Lung (tissue), 12 donors: ENCODE data around the gene NRP2. TPM values are rescaled to one million over a fixed set of nuclear protein-coding genes. Genes with fewer than 3 reads are reported as not detected.
A peak's percentile ranks its signal among the peaks of the same experiment; 100 is the strongest.

Source experiments
- ATAC-seq: fragments of 200-7000 bp; cut with Tn5 transposase; one replicate; pipeline ENCODE4 v1.9.1; 2020; ENCODE audit warnings: moderate number of reproducible peaks; ENCODE audit not compliant: insufficient read depth, low FRiP score
- DNase-seq, 3 donors: peaks; one replicate each; pipeline ENCODE4 v3.0.0-alpha.2; 2013 to 2017
- H3K27ac ChIP-seq, 2 donors: one replicate each; pipeline ENCODE4 v1.5.1; 2013; ENCODE audit warnings: mild to moderate bottlenecking in 2 of 2, moderate library complexity in 2 of 2, control low read depth in 1 of 2, inconsistent platforms in 1 of 2, low read depth in 1 of 2, low read length in 1 of 2
- H3K27me3 ChIP-seq, 3 donors: one replicate each; pipeline ENCODE4 v1.5.1; 2013; ENCODE audit warnings: low read length in 2 of 3; ENCODE audit not compliant: control insufficient read depth in 3 of 3, insufficient read depth in 3 of 3
- H3K36me3 ChIP-seq, 4 donors: one replicate each; pipeline ENCODE4 v1.5.1; 2013; ENCODE audit warnings: low read length in 4 of 4, mild to moderate bottlenecking in 1 of 4, moderate library complexity in 1 of 4; ENCODE audit not compliant: control insufficient read depth in 4 of 4, insufficient read depth in 4 of 4
- H3K4me1 ChIP-seq, 5 donors: one replicate each; pipeline ENCODE4 v1.5.1; 2013; ENCODE audit warnings: low read length in 5 of 5, mild to moderate bottlenecking in 2 of 5, moderate library complexity in 1 of 5; ENCODE audit not compliant: control insufficient read depth in 5 of 5, insufficient read depth in 5 of 5
- H3K4me3 ChIP-seq: one replicate; pipeline ENCODE4 v1.5.1; 2013; ENCODE audit warnings: mild to moderate bottlenecking, control low read depth, moderate library complexity
- H3K9ac ChIP-seq, 2 donors: one replicate each; pipeline ENCODE4 v1.5.1; 2013; ENCODE audit warnings: low read length in 2 of 2, control low read depth in 1 of 2; ENCODE audit not compliant: insufficient read depth in 1 of 2
- H3K9me3 ChIP-seq, 4 donors: one replicate each; pipeline ENCODE4 v1.5.1; 2013; ENCODE audit warnings: low read length in 3 of 4, mild to moderate bottlenecking in 1 of 4, moderate library complexity in 1 of 4; ENCODE audit not compliant: control insufficient read depth in 4 of 4, insufficient read depth in 3 of 4
- CTCF ChIP-seq: IDR thresholded peaks from 2 replicates; pipeline ENCODE4 v1.5.1; 2012; ENCODE audit warnings: mild to moderate bottlenecking; ENCODE audit errors: control extremely low read depth, extremely low read depth
- WGBS, 2 donors: extraction: QIAGEN DNeasy Blood & Tissue Kit; methylation state at CpG; one replicate each; pipeline ENCODE4 v1.1.7; 2013; 5-methylcytosine and 5-hydroxymethylcytosine counted together
- polyA plus RNA-seq, 2 donors: library from polyadenylated mRNA; stranded (reverse); fragments of 200-250 nt; gene quantifications; one replicate each; pipeline ENCODE4 v1.2.1, GENCODE V29; 2013
- total RNA-seq, 2 donors: library from RNA; depleted of rRNA in 1 of 2; stranded (reverse); fragments of >200 nt in 1 of 2; gene quantifications; one replicate each; pipeline ENCODE4 v1.2.1, GENCODE V29; 2014 to 2021
- donor health status: control.
- donor health status: control.
- donor health status: Bipolar disorder and iron deficiency.
- donor health status: healthy.
- donor health status: DM: yes; HTN: yes; CAD: no.

Gene NRP2
- total and polyA plus RNA-seq, 4 donors, result 20.4 to 125 (median 63.2) TPM

GRCh38 chr2:205781244-205781931 lies 99.1 kb downstream of the NRP2 start:
- Histone ChIP-seq H3K36me3 (peaks cover 0 to 3% (median under 1%) of the 10 kb centered on the region in 4 donors), H3K9ac (peak overlapping the region in 1 of 2 donors; percentile 28), H3K27me3 (no peaks in the 10 kb centered on the region), H3K4me3 (no peak overlapping the region), H3K4me1 (peaks cover 0 to 41% (median 21%) of the 10 kb centered on the region in 5 donors), H3K27ac (peak overlapping the region in 1 of 2 donors; percentile 37), H3K9me3 (no peaks in the 10 kb centered on the region)
- 56 to 57% methylated on average over 5 of the region's 5 CpGs for WGBS, 2 donors
- TF ChIP-seq CTCF, result no peak
- ATAC-seq (no peak), DNase-seq (peak in 2 of 3 donors; percentile 55 to 69)

DNA sequence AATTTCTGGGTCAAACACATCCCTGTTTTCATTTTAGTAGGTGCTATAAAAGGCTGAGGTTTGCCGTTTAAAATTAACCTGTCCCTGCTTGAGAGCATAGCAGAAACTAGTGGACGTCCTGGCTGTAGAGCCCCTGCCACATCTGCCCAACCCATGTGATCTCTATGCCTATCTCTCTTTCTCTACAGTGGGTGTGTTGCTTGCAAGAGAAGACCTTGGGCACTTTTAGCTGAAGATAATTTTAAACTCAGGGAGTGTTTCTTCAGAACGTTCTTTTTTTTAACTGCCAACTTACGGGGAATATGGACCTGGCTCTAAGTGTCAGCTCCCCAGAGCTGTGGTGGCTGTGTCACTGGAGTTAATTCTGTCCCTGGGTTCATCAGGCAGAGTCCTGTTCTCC lies 100.6 kb downstream of the NRP2 start:
- Histone ChIP-seq H3K9me3 (no peaks in the 10 kb centered on the region), H3K27ac (no peak overlapping the region), H3K27me3 (no peaks in the 10 kb centered on the region), H3K36me3 (no peaks in the 10 kb centered on the region), H3K4me1 (peaks cover 0 to 49% (median 30%) of the 10 kb centered on the region in 5 donors), H3K9ac (no peak overlapping the region), H3K4me3 (no peak overlapping the region)
- no peak for TF ChIP-seq CTCF
- 89 to 90% methylated on average over 4 of the region's 4 CpGs for WGBS, 2 donors
- DNase-seq (no peak), ATAC-seq (no peak)

- no peak overlapping the region for H3K4me3 ChIP-seq
- 87 to 89% methylated on average over 5 of the region's 5 CpGs for WGBS, 2 donors
- TF ChIP-seq CTCF, result no peak
- H3K27me3 ChIP-seq, result no peaks in the 10 kb centered on the region
- no peaks in the 10 kb centered on the region for H3K9me3 ChIP-seq
- no peak overlapping the region for H3K9ac ChIP-seq
- H3K27ac ChIP-seq, result peak overlapping the region in 1 of 2 donors; percentile 40
- peak in 1 of 3 donors; percentile 54 for DNase-seq
- peaks cover 0 to 57% (median 36%) of the 10 kb centered on the region in 5 donors for H3K4me1 ChIP-seq
- ATAC-seq, result no peak
- H3K36me3 ChIP-seq, result no peaks in the 10 kb centered on the region
Observed at GRCh38 chr2:205783872-205784499, 101.7 kb downstream of the NRP2 start.
